ENCODE measurements around the gene NDRG3.

NDRG3 gene

GRCh38 chr20:36606158-36607066 lies 139.5 kb downstream of the NDRG3 start:
- no peak for DNase-seq (ENCODE audit: low read depth)

GRCh38 chr20:36605399-36606157 lies 140.3 kb downstream of the NDRG3 start, which contains the start of gene RAB5IF:
TSS of gene RAB5IF (plus strand) at chr20:36605779. CDS start at chr20:36605952, 173 bp downstream.
- peak; percentile 93 for DNase-seq (ENCODE audit: low read depth)

GRCh38 chr20:36604952-36605398 lies 140.9 kb downstream of the NDRG3 start:
- DNase-seq (ENCODE audit: low read depth), result no peak

All from non-pigmented ciliary epithelial cell (primary cell).